Fibroblast of lung (primary cell): ENCODE data around the gene NOVA2. TPM values are rescaled to one million over a fixed set of nuclear protein-coding genes. Genes with fewer than 3 reads are reported as not detected.

Experiments
- DNase-seq, 2 donors: peaks; one replicate each; pipeline versions ENCODE4 v3.0.0 to v3.0.0-alpha.2; 2010; ENCODE audit warnings: low read depth in 2 of 2
- H2AFZ ChIP-seq: 2 replicates; pipeline ENCODE4 v1.5.1; 2012; ENCODE audit warnings: low read length, control low read depth, inconsistent platforms
- H3K27ac ChIP-seq: 2 replicates; pipeline ENCODE4 v1.5.1; 2011; ENCODE audit warnings: low read length, control low read depth; ENCODE audit not compliant: insufficient read depth
- H3K27me3 ChIP-seq: 2 replicates; pipeline ENCODE4 v1.5.1; 2011; ENCODE audit warnings: mild to moderate bottlenecking, low read length; ENCODE audit not compliant: control insufficient read depth, insufficient read depth
- H3K36me3 ChIP-seq: 2 replicates; pipeline ENCODE4 v1.5.1; 2011; ENCODE audit warnings: low read length; ENCODE audit not compliant: control insufficient read depth, insufficient read depth
- H3K4me1 ChIP-seq: 2 replicates; pipeline ENCODE4 v1.5.1; 2011; ENCODE audit warnings: low read length; ENCODE audit not compliant: control insufficient read depth, insufficient read depth; ENCODE audit errors: extremely low read depth
- H3K4me2 ChIP-seq: 2 replicates; pipeline ENCODE4 v1.5.1; 2011; ENCODE audit warnings: low read length, control low read depth; ENCODE audit not compliant: insufficient read depth; ENCODE audit errors: extremely low read depth
- H3K4me3 ChIP-seq, 4 experiments: fragments of 200-600 bp in 1 of 4; sonication (generic) in 1 of 4; replicated peaks in 1 of 4; 2 replicates each; pipeline ENCODE4 v1.5.1; 2011 to 2016; ENCODE audit warnings: low read length in 4 of 4, low read depth in 3 of 4, mild to moderate bottlenecking in 3 of 4, control low read depth in 2 of 4, inconsistent platforms in 1 of 4, mixed read lengths in 1 of 4; ENCODE audit not compliant: insufficient read depth in 1 of 4; ENCODE audit errors: control extremely low read depth in 1 of 4
- H3K79me2 ChIP-seq: 2 replicates; pipeline ENCODE4 v1.5.1; 2012; ENCODE audit warnings: mild to moderate bottlenecking, low read length, inconsistent platforms; ENCODE audit not compliant: control insufficient read depth, insufficient read depth
- H3K9ac ChIP-seq: 2 replicates; pipeline ENCODE4 v1.5.1; 2011; ENCODE audit warnings: mild to moderate bottlenecking, low read length, control low read depth; ENCODE audit not compliant: insufficient read depth
- H3K9me3 ChIP-seq: 2 replicates; pipeline ENCODE4 v1.5.1; 2012; ENCODE audit warnings: low read depth, low read length; ENCODE audit not compliant: control insufficient read depth, insufficient read depth
- H4K20me1 ChIP-seq: 2 replicates; pipeline ENCODE4 v1.5.1; 2011; ENCODE audit warnings: low read length; ENCODE audit not compliant: control insufficient read depth, insufficient read depth; ENCODE audit errors: extremely low read depth
- CTCF ChIP-seq, 2 donors: IDR thresholded peaks in 1 of 2; conservative IDR thresholded peaks in 1 of 2; 1 replicate in 1 of 2; 2 replicates in 1 of 2; pipeline ENCODE4 v1.5.1; 2011 to 2012; ENCODE audit warnings: low read length in 2 of 2, control low read depth in 1 of 2, inconsistent platforms in 1 of 2, low read depth in 1 of 2, mild to moderate bottlenecking in 1 of 2
- EZH2 ChIP-seq: IDR thresholded peaks from 2 replicates; pipeline ENCODE4 v1.5.1; 2012; ENCODE audit warnings: low read length, control low read depth, mild to moderate bottlenecking; ENCODE audit errors: missing control alignments
- polyA plus RNA-seq, 2 donors: library from polyadenylated mRNA; depleted of rRNA in 1 of 2; stranded (reverse) in 1 of 2; unstranded in 1 of 2; fragments of >200 nt; gene quantifications; 2 replicates each; pipeline ENCODE4 v1.2.1, GENCODE V29; 2011 to 2012; ENCODE audit warnings: missing spikeins in 1 of 2
- total RNA-seq: library from RNA; depleted of rRNA; stranded (reverse); fragments of >200 nt; gene quantifications from 2 replicates; pipeline ENCODE4 v1.2.1, GENCODE V29; 2014

Gene NOVA2
- total and polyA plus RNA-seq, 2 donors (not counting 1 experiment from before 2014, with no cell fraction given) = 0.01 TPM; not detected in 1

- no peak overlapping the region for H3K4me2 ChIP-seq
- no peaks in the 10 kb centered on the region for H4K20me1 ChIP-seq
- H3K27me3 ChIP-seq = peaks cover 5% of the 10 kb centered on the region
These were observed 54.9 kb downstream of the NOVA2 start for GRCh38 chr19:45918721-45919120.

GRCh38 chr19:45917421-45918091 is 56.1 kb downstream of the NOVA2 start:
- Histone ChIP-seq H2AFZ (no peak overlapping the region), H3K4me3 (no peak overlapping the region), H3K9ac (no peak overlapping the region), H4K20me1 (no peaks in the 10 kb centered on the region), H3K27me3 (peaks cover 5% of the 10 kb centered on the region), H3K36me3 (no peaks in the 10 kb centered on the region), H3K79me2 (no peaks in the 10 kb centered on the region), H3K4me2 (no peak overlapping the region), H3K9me3 (no peaks in the 10 kb centered on the region), H3K27ac (no peak overlapping the region), H3K4me1 (no peaks in the 10 kb centered on the region)
- no peak for TF ChIP-seq EZH2
- no peak for TF ChIP-seq CTCF (conservative IDR thresholded peaks at IDR 0.05 in 1 of 2, IDR thresholded peaks at IDR 0.05 in 1 of 2; ENCODE audit: low read depth in 1 of 2, low read length in 2 of 2)
- DNase-seq = no peak

More at GRCh38 chr19:45918721-45919120, 54.9 kb downstream of the NOVA2 start:
- no peak for TF ChIP-seq CTCF (conservative IDR thresholded peaks at IDR 0.05 in 1 of 2, IDR thresholded peaks at IDR 0.05 in 1 of 2; ENCODE audit: low read depth in 1 of 2, low read length in 2 of 2)
- no peak for TF ChIP-seq EZH2
- Histone ChIP-seq H3K27ac (no peak overlapping the region), H3K4me3 (no peak overlapping the region), H3K9ac (no peak overlapping the region), H2AFZ (no peak overlapping the region), H3K9me3 (no peaks in the 10 kb centered on the region), H3K36me3 (no peaks in the 10 kb centered on the region), H3K4me1 (no peaks in the 10 kb centered on the region), H3K79me2 (no peaks in the 10 kb centered on the region)
- DNase-seq = no peak

GRCh38 chr19:45913874-45914830 is 59.5 kb downstream of the NOVA2 start, which contains the start of gene NANOS2:
Gene NANOS2 (minus strand): TSS chr19:45914778. CDS start chr19:45914693, 85 bp downstream.
- H4K20me1 ChIP-seq = no peaks in the 10 kb centered on the region
- H2AFZ ChIP-seq = no peak within 1 kb of the TSS
- no peaks in the 10 kb centered on the region for H3K79me2 ChIP-seq
- no peaks in the 10 kb centered on the region for H3K36me3 ChIP-seq
- H3K27me3 ChIP-seq = peaks cover 2% of the 10 kb centered on the region
- no peak within 1 kb of the TSS for H3K27ac ChIP-seq
- H3K9me3 ChIP-seq = no peaks in the 10 kb centered on the region
- TF ChIP-seq EZH2 (no peak), CTCF (conservative IDR thresholded peaks at IDR 0.05 in 1 of 2, IDR thresholded peaks at IDR 0.05 in 1 of 2; ENCODE audit: low read depth in 1 of 2, low read length in 2 of 2) (no peak)
- no peaks in the 10 kb centered on the region for H3K4me1 ChIP-seq
- no peak within 1 kb of the TSS for H3K4me2 ChIP-seq
- no peak within 1 kb of the TSS for H3K4me3 ChIP-seq
- no peak for DNase-seq
- H3K9ac ChIP-seq = no peak within 1 kb of the TSS
